ENCODE data around the gene TTC39C.
"Not testable (repeated sequence)": the region's sequence is repeated elsewhere in the genome, so short reads cannot be mapped to it uniquely, and the experiment has no call there.

Gene TTC39C

DNA sequence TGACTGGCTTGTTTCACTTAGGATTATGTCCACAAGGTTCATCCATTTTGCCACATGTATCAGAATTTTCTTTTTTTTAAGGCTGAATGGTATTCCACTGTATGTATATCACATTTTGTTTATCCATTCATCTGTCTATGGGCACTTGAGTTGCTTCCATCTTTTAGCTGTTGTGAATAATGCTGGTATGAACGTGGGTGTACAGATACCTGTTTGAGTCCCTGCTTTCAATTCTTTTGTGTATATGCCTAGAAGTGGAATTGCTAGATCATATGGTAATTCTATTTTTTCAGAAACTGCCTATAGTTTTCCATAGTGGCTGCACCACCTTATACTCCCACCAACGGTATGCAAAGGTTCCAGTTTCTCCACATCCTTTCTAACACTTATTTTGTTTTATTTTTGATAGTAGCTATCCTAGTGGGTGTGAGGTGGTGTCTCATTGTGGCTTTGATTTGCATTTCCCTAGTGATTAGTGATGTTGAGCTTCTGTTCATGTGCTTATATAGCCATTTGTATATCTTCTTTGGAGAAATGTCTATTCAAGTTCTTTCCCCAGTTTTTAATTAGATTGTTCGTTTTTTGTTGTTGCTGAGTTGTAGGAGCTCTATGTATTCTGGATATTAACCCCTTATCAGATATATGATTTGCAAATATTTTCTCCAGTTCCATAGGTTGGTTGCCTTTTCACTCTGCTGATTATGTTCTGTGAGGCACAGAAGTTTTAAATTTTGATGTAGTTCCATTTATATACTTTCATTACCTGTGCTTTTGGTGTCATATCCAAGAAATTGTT is 40.7 kb downstream of the TTC39C start:
- no peak for DNase-seq

DNA sequence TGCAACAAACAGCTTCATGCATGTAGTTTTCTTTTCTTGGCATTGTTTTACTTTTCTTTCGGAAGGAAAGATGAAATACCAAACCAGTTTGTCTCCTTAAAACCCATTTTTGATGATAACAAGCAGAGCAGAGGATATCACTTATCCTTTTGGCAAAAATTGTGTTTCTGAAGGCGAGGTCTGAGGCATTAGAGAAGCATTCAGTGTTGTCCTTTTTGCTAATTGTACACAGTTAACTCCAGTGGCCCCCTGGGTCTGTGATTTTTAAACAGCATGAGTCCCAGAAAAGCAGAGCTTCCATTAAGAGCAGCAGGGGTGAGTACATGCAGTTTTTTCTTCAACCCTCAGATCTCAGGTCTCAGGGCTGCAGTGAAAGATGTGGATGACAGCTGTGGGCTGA is 41.3 kb downstream of the TTC39C start:
- no peak for DNase-seq

GRCh38 chr18:24056506-24056905 is 42.0 kb downstream of the TTC39C start:
- DNase-seq: no peak

DNA sequence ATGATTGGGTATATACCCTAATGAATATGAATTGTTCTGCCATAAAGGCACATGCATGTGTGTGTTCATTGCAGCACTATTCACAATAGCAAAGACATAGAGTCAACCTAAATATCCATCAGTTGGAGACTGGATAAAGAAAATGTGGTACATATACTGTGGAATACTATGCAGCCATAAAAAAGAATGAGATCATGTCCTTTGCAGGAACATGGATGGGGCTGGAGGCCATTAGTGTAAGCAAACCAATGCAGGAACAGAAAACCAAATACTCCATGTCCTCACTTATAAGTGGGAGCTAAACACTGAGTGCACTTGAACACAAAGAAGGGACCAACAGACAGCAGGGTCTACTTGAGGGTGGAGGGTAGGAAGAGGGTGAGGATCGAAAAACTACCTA is 43.2 kb downstream of the TTC39C start:
- DNase-seq: no peak

GRCh38 chr18:24059385-24059784 is 44.8 kb downstream of the TTC39C start:
- DNase-seq: not testable (repeated sequence)

- DNase-seq: no peak
These were observed 46.1 kb downstream of the TTC39C start for GRCh38 chr18:24060644-24061043.

- DNase-seq: no peak
These were observed 48.7 kb downstream of the TTC39C start for GRCh38 chr18:24063121-24063731.

- no peak for DNase-seq
These were observed 50.0 kb downstream of the TTC39C start for GRCh38 chr18:24064391-24065100.

- DNase-seq: no peak
These were observed 51.4 kb downstream of the TTC39C start for GRCh38 chr18:24065906-24066305.

DNA sequence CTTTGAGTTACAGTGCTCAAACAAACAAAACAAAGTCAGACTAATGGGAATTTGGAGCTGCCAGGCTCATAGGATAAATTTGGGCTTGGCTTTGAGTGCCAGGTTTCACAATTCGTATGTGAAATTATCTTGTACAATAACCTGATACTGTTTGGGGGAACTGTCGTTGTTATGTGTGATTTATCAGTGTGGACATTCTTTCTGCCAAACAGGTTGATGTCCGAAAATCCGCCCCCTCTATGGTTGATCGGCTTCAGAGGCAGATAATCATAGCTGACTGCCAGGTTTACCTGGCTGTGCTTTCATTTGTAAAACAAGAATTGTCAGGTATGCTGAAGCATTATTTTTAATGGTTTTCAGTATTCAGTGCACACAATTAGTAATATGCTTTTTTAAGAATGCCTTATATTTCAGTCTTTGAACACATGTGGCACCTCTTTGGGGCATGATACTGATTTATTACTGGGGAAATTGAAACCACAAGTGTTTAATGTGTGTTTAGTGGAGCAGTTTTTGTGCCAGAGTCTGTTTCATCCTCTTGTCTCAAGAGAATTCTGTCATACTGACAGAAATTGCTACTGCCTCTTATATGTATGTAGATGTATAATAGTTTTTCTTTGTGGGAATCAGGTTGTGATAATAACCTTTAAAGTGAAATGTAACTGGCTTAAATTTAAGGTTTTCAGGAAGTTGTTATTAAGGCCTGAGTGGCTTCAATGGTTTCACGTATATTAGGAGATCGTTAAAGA is 54.6 kb downstream of the TTC39C start:
- no peak for DNase-seq

DNA sequence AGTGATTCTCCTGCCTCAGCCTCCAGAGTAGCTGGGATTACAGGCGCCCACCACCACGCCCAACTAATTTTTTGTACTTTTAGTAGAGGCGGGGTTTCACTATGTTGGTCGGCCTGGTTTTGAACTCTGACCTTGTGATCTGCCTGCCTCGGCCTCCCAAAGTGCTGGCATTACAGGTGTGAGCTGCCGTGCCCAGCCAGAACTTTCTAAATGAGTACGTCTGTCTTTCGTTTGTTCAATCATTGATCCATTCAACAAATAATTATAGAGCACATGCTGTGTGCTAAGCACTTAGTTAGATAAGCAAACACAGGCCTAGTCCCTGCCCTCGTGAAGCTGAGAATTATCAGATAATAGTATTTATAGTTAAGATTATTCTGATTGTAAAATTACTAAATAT is 56.5 kb downstream of the TTC39C start:
- no peak for DNase-seq

DNA sequence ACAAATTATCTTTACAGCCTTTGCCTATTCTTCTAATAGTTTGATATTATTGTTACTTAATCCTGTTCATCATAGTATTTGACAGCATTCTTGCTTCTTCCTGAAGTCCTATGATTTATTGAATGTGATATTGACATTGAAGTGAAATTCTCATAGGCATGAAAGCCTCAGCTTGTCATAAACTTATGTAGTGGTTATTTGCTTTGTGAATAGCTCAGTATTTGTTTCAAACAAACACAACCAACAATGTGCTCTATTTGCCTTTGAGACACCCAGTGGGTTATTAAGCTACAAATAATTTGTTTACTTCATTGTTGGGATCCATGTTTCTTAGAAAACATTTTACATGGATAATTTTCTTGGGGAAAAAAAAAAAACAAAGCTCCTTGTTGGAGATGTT is 57.2 kb downstream of the TTC39C start:
- no peak for DNase-seq

DNA sequence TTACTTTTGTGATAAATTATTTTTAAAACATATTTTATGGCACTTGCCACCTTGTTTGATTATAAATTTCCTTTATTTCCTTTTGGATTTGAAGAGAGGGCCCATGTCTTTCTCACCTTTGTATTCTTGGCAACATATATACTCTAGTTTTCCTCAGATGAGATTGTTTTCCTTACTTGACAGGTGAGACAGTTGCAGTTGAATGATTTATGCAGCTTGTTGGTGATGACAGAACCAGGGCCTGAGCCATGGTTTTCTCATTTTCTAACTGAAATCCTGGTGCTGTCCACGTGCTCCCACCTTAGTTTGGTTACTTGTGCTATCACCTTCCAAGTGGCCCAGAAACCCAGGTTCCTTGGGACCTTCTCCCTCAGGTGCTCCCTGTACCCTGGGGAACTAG is 58.2 kb downstream of the TTC39C start:
- no peak for DNase-seq

- no peak for DNase-seq
These were observed 59.2 kb downstream of the TTC39C start for GRCh38 chr18:24073791-24074190.

- not testable (repeated sequence) for DNase-seq
These were observed 60.2 kb downstream of the TTC39C start for GRCh38 chr18:24074757-24075156.

- DNase-seq: peak; percentile 91
These were observed 61.4 kb downstream of the TTC39C start for GRCh38 chr18:24075767-24076597.

GRCh38 chr18:24076950-24077349 is 62.4 kb downstream of the TTC39C start:
- DNase-seq: no peak

DNA sequence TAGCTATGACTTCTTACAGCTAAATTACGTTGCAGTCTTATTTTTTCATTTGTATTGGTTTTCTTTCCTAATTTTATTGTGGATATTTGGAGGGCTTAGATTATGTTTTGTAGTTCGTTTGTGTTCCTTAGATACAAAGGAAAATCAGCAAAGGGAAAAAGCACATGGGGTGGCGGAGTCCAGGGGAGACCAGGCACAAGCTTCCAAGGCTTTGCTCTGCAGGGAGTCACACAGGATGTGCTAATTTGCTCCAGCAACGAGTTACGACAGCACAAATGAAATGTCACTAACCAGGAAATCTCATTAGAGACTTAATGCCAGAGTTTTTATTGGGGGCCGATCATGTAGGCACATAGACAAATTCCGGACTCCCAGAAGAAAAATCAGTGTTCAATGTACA is 63.8 kb downstream of the TTC39C start:
- DNase-seq: no peak

DNA sequence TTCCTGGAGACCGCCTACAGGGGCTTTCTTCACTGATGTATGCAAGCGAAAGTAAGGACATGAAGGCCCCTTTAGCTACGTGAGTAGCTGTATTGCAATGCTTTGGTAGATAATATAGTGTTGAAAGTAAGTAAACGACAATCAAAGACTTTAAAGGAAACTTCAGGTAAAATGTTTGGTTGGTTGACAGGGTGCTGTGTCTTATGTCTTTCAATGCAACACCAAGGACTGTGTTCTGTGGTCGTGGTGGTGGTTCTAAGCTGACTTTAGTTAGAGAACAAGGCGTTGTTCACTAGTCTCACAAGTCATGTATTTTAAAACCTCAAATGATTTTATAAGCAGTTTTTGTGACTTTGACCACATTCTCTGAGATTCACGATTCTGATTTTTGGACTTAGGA is 66.3 kb downstream of the TTC39C start:
- no peak for DNase-seq

GRCh38 chr18:24083550-24083949 is 69.0 kb downstream of the TTC39C start:
- DNase-seq: no peak

DNA sequence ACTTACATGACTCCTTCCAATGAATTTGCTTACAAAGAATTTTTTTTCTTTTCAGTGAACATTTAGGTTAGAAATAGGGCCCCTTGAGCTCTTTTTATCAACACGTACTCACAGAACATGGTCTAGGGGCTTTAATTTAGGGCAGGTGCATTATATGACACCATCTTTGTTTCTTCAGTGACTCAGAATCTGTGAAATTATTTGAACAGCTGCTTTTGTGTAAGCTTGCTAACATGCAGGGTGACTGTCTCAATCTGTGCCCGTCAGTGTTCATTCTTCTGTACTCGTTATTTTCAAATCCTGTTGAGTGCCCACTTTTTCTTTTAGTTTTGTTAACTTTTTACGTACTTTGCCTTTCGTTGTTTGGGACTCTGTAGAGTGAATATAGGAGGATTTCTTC is 71.5 kb downstream of the TTC39C start:
- no peak for DNase-seq

GRCh38 chr18:24089076-24089475 is 74.5 kb downstream of the TTC39C start:
- no peak for DNase-seq

Data from hematopoietic multipotent progenitor cell treated with erythropoietin and hydrocortisone succinate and interleukin-3 and kit ligand, for 8 days (in vitro differentiated cells).